H1 (cell line): ENCODE data around the gene HOXB5. TPM values are rescaled to one million over a fixed set of nuclear protein-coding genes. Genes with fewer than 3 reads are reported as not detected.

Experiments used
- CTCF ChIA-PET: fragments of 300-600 bp; sonication (Branson Sonifier 250); formaldehyde crosslinking; loops from one replicate; lab custom pipeline; 2021; ENCODE audit not compliant: partially characterized antibody; lab: Charles Lee
- POLR2A ChIA-PET: fragments of 300-600 bp; sonication (Branson Sonifier 250); formaldehyde crosslinking; loops from one replicate; lab custom pipeline; 2021; ENCODE audit warnings: inconsistent platforms; ENCODE audit not compliant: partially characterized antibody; lab: Charles Lee
- DNase-seq, 2 experiments: peaks; one replicate each; pipeline versions ENCODE4 v3.0.0 to v3.0.0-alpha.2; 2010 to 2022; ENCODE audit warnings: low spot score in 2 of 2, low read depth in 1 of 2, mixed read lengths in 1 of 2
- FAIRE-seq: peaks from 2 replicates; lab custom pipeline; 2011; peaks lifted over from hg19 to GRCh38; lab: Jason Lieb, UNC
- H2AFZ ChIP-seq: 2 replicates; pipeline ENCODE4 v1.8.1; 2012; ENCODE audit warnings: low read length, inconsistent platforms
- H2AK5ac ChIP-seq: 2 replicates; pipeline ENCODE4 v1.6.1; 2013; ENCODE audit warnings: low read depth, low read length
- H2BK120ac ChIP-seq: replicated peaks from 2 replicates; pipeline ENCODE3; 2013; ENCODE audit warnings: low read depth, low read length, inconsistent platforms
- H2BK12ac ChIP-seq: 2 replicates; pipeline ENCODE4 v1.6.1; 2013; ENCODE audit warnings: low read depth, low read length
- H2BK15ac ChIP-seq: 2 replicates; pipeline ENCODE4 v1.6.1; 2013; ENCODE audit warnings: low read length
- H2BK20ac ChIP-seq: 2 replicates; pipeline ENCODE4 v1.6.1; 2013; ENCODE audit warnings: low read length
- H2BK5ac ChIP-seq: 2 replicates; pipeline ENCODE4 v1.6.1; 2013; ENCODE audit warnings: low read depth, low read length
- H3K14ac ChIP-seq: 2 replicates; pipeline ENCODE4 v1.6.1; 2013; ENCODE audit warnings: inconsistent platforms; ENCODE audit not compliant: insufficient read length
- H3K18ac ChIP-seq: 2 replicates; pipeline ENCODE4 v1.6.1; 2013; ENCODE audit warnings: low read length; ENCODE audit errors: extremely low read depth
- H3K23ac ChIP-seq: 2 replicates; pipeline ENCODE4 v1.6.1; 2013; ENCODE audit warnings: inconsistent platforms; ENCODE audit not compliant: insufficient read length
- H3K23me2 ChIP-seq: 2 replicates; pipeline ENCODE4 v1.6.1; 2013; ENCODE audit warnings: low read depth, low read length
- H3K27ac ChIP-seq: 2 replicates; pipeline ENCODE4 v1.6.1; 2011; ENCODE audit warnings: low read depth, low read length, inconsistent platforms
- H3K27me3 ChIP-seq, 4 experiments: replicated peaks in 1 of 4; 1 replicate in 1 of 4; 2 replicates in 3 of 4; pipeline versions ENCODE4 v1.6.1 to v1.8.1; 2011 to 2013; ENCODE audit warnings: low read length in 3 of 4, mild to moderate bottlenecking in 3 of 4, inconsistent platforms in 2 of 4, mixed read lengths in 2 of 4, moderate library complexity in 1 of 4; ENCODE audit not compliant: control insufficient read depth in 3 of 4, insufficient read depth in 3 of 4; ENCODE audit errors: extremely low read depth in 1 of 4
- H3K36me3 ChIP-seq, 4 experiments: 2 replicates each; pipeline versions ENCODE4 v1.6.1 to v1.8.1; 2011 to 2013; ENCODE audit warnings: mild to moderate bottlenecking in 4 of 4, low read length in 3 of 4, moderate library complexity in 2 of 4, control low read depth in 1 of 4, inconsistent platforms in 1 of 4; ENCODE audit not compliant: insufficient read depth in 4 of 4, control insufficient read depth in 2 of 4
- H3K4ac ChIP-seq: replicated peaks from 2 replicates; pipeline ENCODE3; 2013; ENCODE audit warnings: low read length, low read depth, mixed read lengths, inconsistent platforms; ENCODE audit not compliant: insufficient read length
- H3K4me1 ChIP-seq, 4 experiments: replicated peaks in 1 of 4; 1 replicate in 1 of 4; 2 replicates in 3 of 4; pipeline versions ENCODE4 v1.6.1 to v1.8.1; 2011 to 2013; ENCODE audit warnings: low read length in 3 of 4, inconsistent platforms in 2 of 4, mixed read lengths in 1 of 4; ENCODE audit not compliant: insufficient read depth in 4 of 4, control insufficient read depth in 3 of 4
- H3K4me2 ChIP-seq, 2 experiments: 2 replicates each; pipeline versions ENCODE4 v1.6.1 to v1.8.1; 2011 to 2013; ENCODE audit warnings: low read depth in 2 of 2, low read length in 2 of 2, control low read depth in 1 of 2, inconsistent platforms in 1 of 2, mild to moderate bottlenecking in 1 of 2; ENCODE audit not compliant: insufficient read depth in 1 of 2
- H3K4me3 ChIP-seq, 4 experiments: fragments of 200-600, 300-600 bp in 1 of 4; sonication (generic), shearing (Covaris generic), sonication (Bioruptor Twin) in 1 of 4; 2 replicates each; pipeline versions ENCODE4 v1.5.1 to v1.8.1; 2011 to 2016; ENCODE audit warnings: low read length in 4 of 4, low read depth in 3 of 4, control low read depth in 2 of 4, inconsistent platforms in 2 of 4, mild to moderate bottlenecking in 2 of 4, mixed read lengths in 1 of 4, moderate library complexity in 1 of 4; ENCODE audit not compliant: insufficient read depth in 2 of 4; ENCODE audit errors: extremely low read depth in 1 of 4
- H3K56ac ChIP-seq: replicated peaks from 2 replicates; pipeline ENCODE3; 2013; ENCODE audit warnings: low read depth, mild to moderate bottlenecking, mixed read lengths, low read length, inconsistent platforms; ENCODE audit not compliant: insufficient read length
- H3K79me1 ChIP-seq: 2 replicates; pipeline ENCODE4 v1.6.1; 2013; ENCODE audit warnings: low read depth, low read length, control low read depth
- H3K79me2 ChIP-seq, 2 experiments: 2 replicates each; pipeline versions ENCODE4 v1.6.1 to v1.8.1; 2012 to 2013; ENCODE audit warnings: low read length in 2 of 2, mild to moderate bottlenecking in 2 of 2, inconsistent platforms in 1 of 2; ENCODE audit not compliant: insufficient read depth in 2 of 2, control insufficient read depth in 1 of 2
- H3K9ac ChIP-seq, 4 experiments: replicated peaks in 1 of 4; 1 replicate in 1 of 4; 2 replicates in 3 of 4; pipeline versions ENCODE4 v1.6.1 to v1.8.1; 2011 to 2013; ENCODE audit warnings: low read depth in 3 of 4, low read length in 3 of 4, control low read depth in 2 of 4, mild to moderate bottlenecking in 2 of 4, moderate library complexity in 2 of 4, inconsistent platforms in 1 of 4; ENCODE audit errors: extremely low read depth in 1 of 4
- H3K9me3 ChIP-seq, 2 experiments: 2 replicates each; pipeline versions ENCODE4 v1.6.1 to v1.8.1; 2012 to 2013; ENCODE audit warnings: mild to moderate bottlenecking in 2 of 2, moderate library complexity in 2 of 2, control low read depth in 1 of 2, inconsistent platforms in 1 of 2, low read depth in 1 of 2, low read length in 1 of 2, mixed read lengths in 1 of 2; ENCODE audit not compliant: insufficient read depth in 2 of 2
- H4K20me1 ChIP-seq, 2 experiments: replicated peaks in 1 of 2; 2 replicates each; pipeline versions ENCODE3 to v1.8.1; 2011 to 2013; ENCODE audit warnings: inconsistent platforms in 2 of 2, low read length in 2 of 2, mild to moderate bottlenecking in 1 of 2; ENCODE audit not compliant: insufficient read depth in 2 of 2, control insufficient read depth in 1 of 2
- H4K5ac ChIP-seq: 2 replicates; pipeline ENCODE4 v1.6.1; 2013; ENCODE audit warnings: low read length, low read depth, mixed read lengths, inconsistent platforms; ENCODE audit not compliant: insufficient read length
- H4K8ac ChIP-seq: 2 replicates; pipeline ENCODE4 v1.8.0; 2013; ENCODE audit warnings: mild to moderate bottlenecking, moderate library complexity, low read length, inconsistent platforms; ENCODE audit not compliant: insufficient read depth; ENCODE audit errors: extremely low read depth
- H4K91ac ChIP-seq: replicated peaks from 2 replicates; pipeline ENCODE3; 2013; ENCODE audit warnings: low read length, mixed read lengths, inconsistent platforms; ENCODE audit not compliant: insufficient read length
- ATF3 ChIP-seq: IDR thresholded peaks from 2 replicates; pipeline ENCODE4 v1.6.1; 2011; ENCODE audit warnings: low read depth, mild to moderate bottlenecking, low read length; ENCODE audit not compliant: insufficient read depth
- CEBPB ChIP-seq: IDR thresholded peaks from 2 replicates; pipeline ENCODE4 v1.6.1; 2012; ENCODE audit warnings: low read depth, low read length
- EGR1 ChIP-seq: IDR thresholded peaks from 2 replicates; pipeline ENCODE4 v1.6.1; 2011; ENCODE audit warnings: low read depth, low read length, borderline replicate concordance
- FOSL1 ChIP-seq: IDR thresholded peaks from 2 replicates; pipeline ENCODE4 v1.6.1; 2011; ENCODE audit warnings: mild to moderate bottlenecking, low read depth, low read length, moderate library complexity; ENCODE audit not compliant: insufficient read depth
- GABPA ChIP-seq: IDR thresholded peaks from 2 replicates; pipeline ENCODE4 v1.6.1; 2011; ENCODE audit warnings: mild to moderate bottlenecking, low read length, moderate library complexity, borderline replicate concordance; ENCODE audit not compliant: insufficient read depth
- GTF2F1 ChIP-seq: IDR thresholded peaks from 2 replicates; pipeline ENCODE4 v1.6.1; 2012; ENCODE audit warnings: low read depth, low read length, improper control_type of control experiment, borderline replicate concordance
- JUN ChIP-seq: IDR thresholded peaks from 2 replicates; pipeline ENCODE4 v1.6.1; 2011; ENCODE audit warnings: low read depth, mild to moderate bottlenecking, improper control_type of control experiment, low read length
- RXRA ChIP-seq: IDR thresholded peaks from 2 replicates; pipeline ENCODE4 v1.6.1; 2011; ENCODE audit warnings: low read depth, mild to moderate bottlenecking, low read length, moderate library complexity; ENCODE audit not compliant: insufficient read depth
- SUZ12 ChIP-seq: fragments of 200-600 bp; sonication (generic); IDR thresholded peaks from 2 replicates; pipeline ENCODE4 v1.6.1; 2012; ENCODE audit warnings: mild to moderate bottlenecking, inconsistent platforms, low read length, moderate library complexity, mixed read lengths
- YY1 ChIP-seq: IDR thresholded peaks from 2 replicates; pipeline ENCODE4 v1.6.1; 2011; ENCODE audit warnings: low read depth, mild to moderate bottlenecking, low read length
- WGBS, 2 experiments: shearing (Covaris generic) in 1 of 2; methylation state at CpG; one replicate each; pipeline versions ENCODE4 v1.1.6 to v1.1.7; 2013 to 2015; ENCODE audit warnings: low lambda C conversion rate in 2 of 2, mixed read lengths in 2 of 2, inconsistent platforms in 1 of 2, low coverage in 1 of 2, missing lambda C conversion rate in 1 of 2; ENCODE audit not compliant: insufficient replicate concordance in 2 of 2, insufficient coverage in 1 of 2, insufficient read length in 1 of 2; ENCODE audit errors: extremely low coverage in 1 of 2, missing lambda C conversion rate in 1 of 2; 5-methylcytosine and 5-hydroxymethylcytosine counted together
- polyA plus RNA-seq, 7 experiments: library from polyadenylated mRNA; depleted of rRNA in 3 of 7; stranded (reverse) in 5 of 7; unstranded in 2 of 7; fragments of >200 nt in 5 of 7; fragments of 200-250 nt in 2 of 7; gene quantifications; 1 replicate in 5 of 7; 2 replicates in 1 of 7; 4 replicates in 1 of 7; pipeline versions ENCODE4 v1.2.1 to v1.2.3, GENCODE V29; 2011 to 2013; ENCODE audit warnings: missing spikeins in 2 of 7, mixed read lengths in 2 of 7
- total RNA-seq: library from RNA; stranded (reverse); fragmentation: NEBNext Ultra II Directional; extraction: Animal tissue kit (Norgen Biotek cat#: 25700); gene quantifications from 2 replicates; pipeline ENCODE4 v1.2.1, GENCODE V29; 2021

HOXB5 gene
- total and polyA plus RNA-seq, 2 of the 8 experiments (the other 6 are each of a cell fraction or from before 2014, with no cell fraction given) = not detected

- POLR2A ChIA-PET = interaction anchor here (1.1 to 1.7 kb wide), 3 partner anchors 9 to 14 kb away, joined by 3 to 8 read pairs (median 3); no protein-coding TSS in a partner anchor
- no peak overlapping the region for H3K4me3 ChIP-seq
- FAIRE-seq = no peak
- TF ChIP-seq CEBPB (no peak), JUN (no peak), YY1 (peak; percentile 31; the same call in 1 of the 2 replicates), GTF2F1 (no peak), RXRA (no peak), ATF3 (no peak), GABPA (no peak), FOSL1 (no peak), EGR1 (0 out of 2 replicates have a peak, but pooled peaks have one; percentile 17), SUZ12 (peak; percentile 49; the same call in 1 of the 2 replicates)
These were observed 38.0 kb downstream of the HOXB5 start for GRCh38 chr17:48555258-48556228.

More at GRCh38 chr17:48555258-48556228, 38.0 kb downstream of the HOXB5 start:
- Histone ChIP-seq H2BK15ac (no peak overlapping the region), H2AFZ (no peak overlapping the region), H3K79me1 (no peaks in the 10 kb centered on the region), H3K9me3 (no peaks in the 10 kb centered on the region), H2BK5ac (no peak overlapping the region), H3K79me2 (no peaks in the 10 kb centered on the region), H2BK20ac (no peak overlapping the region), H3K27me3 (peaks cover 98 to 100% (median 99%) of the 10 kb centered on the region in 4 experiments), H4K8ac (no peak overlapping the region; the same call in 1 of the 2 replicates), H4K91ac (no peak overlapping the region), H3K4ac (no peak overlapping the region), H2BK120ac (no peak overlapping the region), H3K4me1 (peaks cover 0 to 11% (median 9%) of the 10 kb centered on the region in 4 experiments; a peak in 5 of 7 replicates), H3K9ac (no peak overlapping the region), H2BK12ac (no peak overlapping the region), H3K23ac (no peak overlapping the region), H3K56ac (no peak overlapping the region), H3K23me2 (no peaks in the 10 kb centered on the region; the same call in 1 of the 2 replicates), H3K36me3 (peaks cover 0 to 3% (median 0%) of the 10 kb centered on the region in 4 experiments; a peak in 1 of 8 replicates), H3K4me2 (peak overlapping the region in 1 of 2 experiments; percentile 44; a peak in 1 of 4 replicates), H2AK5ac (no peak overlapping the region), H3K14ac (no peak overlapping the region), H3K27ac (no peak overlapping the region), H4K5ac (no peak overlapping the region), H3K18ac (no peak overlapping the region), H4K20me1 (peaks cover 22 to 36% of the 10 kb centered on the region in 2 experiments)
- DNase-seq = no peak
- 7% methylated on average over 11 of the region's 36 CpGs; no CpG with 5 or more reads in 1 of the 2 experiments for WGBS, 2 experiments
- CTCF ChIA-PET = interaction anchor here (0.9 to 4.0 kb wide), 14 partner anchors 9 to 247 kb away, joined by 3 to 18 read pairs (median 4); partner anchors contain the start of gene HOXB5
